RWPE1 (cell line): ENCODE measurements around the gene LGALS16.
"Not testable (repeated sequence)": the region's sequence is repeated elsewhere in the genome, so short reads cannot be mapped to it uniquely, and the experiment has no call there.

Source experiments
- CTCF ChIA-PET: fragments of 350-600 bp; sonication (Branson Sonifier 250); formaldehyde crosslinking; extraction: SDS; loops from one replicate; lab custom pipeline; 2021; lab: Yijun Ruan, JAX
- POLR2A ChIA-PET: fragments of 400-600 bp; formaldehyde crosslinking; extraction: SDS; loops from one replicate; lab custom pipeline; 2020; ENCODE audit warnings: antibody characterized with exemption; ENCODE audit not compliant: low non-redundant PET; lab: Yijun Ruan, JAX
- DNase-seq: peaks from one replicate; pipeline ENCODE4 v3.0.0; 2012; ENCODE audit warnings: low spot score
- H3K27ac ChIP-seq: fragments of 450-650 bp; 2 replicates; pipeline ENCODE4 v1.5.1; 2017
- CTCF ChIP-seq: fragments of 450-650 bp; conservative IDR thresholded peaks from 2 replicates; pipeline ENCODE4 v1.5.1; 2017; ENCODE audit warnings: low read depth, mild to moderate bottlenecking

LGALS16 gene

GRCh38 chr19:39684267-39684666, 28.6 kb downstream of the LGALS16 start:
- POLR2A ChIA-PET, result no interaction called here
- CTCF ChIA-PET, result no interaction called here
- DNase-seq, result no peak
- H3K27ac ChIP-seq, result no peak overlapping the region
- TF ChIP-seq CTCF, result no peak

- H3K27ac ChIP-seq, result no peak overlapping the region
- ChIA-PET CTCF (no interaction called here), POLR2A (no interaction called here)
- TF ChIP-seq CTCF, result no peak
- DNase-seq, result no peak
Measured at GRCh38 chr19:39686739-39687138, 31.0 kb downstream of the LGALS16 start.

- POLR2A ChIA-PET, H3K27ac ChIP-seq, DNase-seq, CTCF ChIA-PET: not testable (repeated sequence)
Measured at GRCh38 chr19:39688637-39689036, 32.9 kb downstream of the LGALS16 start.

- no peak overlapping the region for H3K27ac ChIP-seq
- no peak for TF ChIP-seq CTCF
- CTCF ChIA-PET, result no interaction called here
- POLR2A ChIA-PET, result no interaction called here
- DNase-seq, result no peak
Measured at GRCh38 chr19:39692166-39692565, 36.5 kb downstream of the LGALS16 start.

GRCh38 chr19:39692822-39693221, 37.1 kb downstream of the LGALS16 start:
- ChIA-PET CTCF (no interaction called here), POLR2A (no interaction called here)
- TF ChIP-seq CTCF, result no peak
- H3K27ac ChIP-seq, result no peak overlapping the region
- DNase-seq, result no peak

- no peak overlapping the region for H3K27ac ChIP-seq
- CTCF ChIA-PET, result no interaction called here
Measured at GRCh38 chr19:39695759-39696158, 40.0 kb downstream of the LGALS16 start.

GRCh38 chr19:39696387-39696786, 40.7 kb downstream of the LGALS16 start:
- no peak for DNase-seq
- no peak overlapping the region for H3K27ac ChIP-seq
- POLR2A ChIA-PET, result no interaction called here
- CTCF ChIA-PET, result no interaction called here
- TF ChIP-seq CTCF, result no peak

More at GRCh38 chr19:39695759-39696158, 40.0 kb downstream of the LGALS16 start:
- DNase-seq, result no peak
- POLR2A ChIA-PET, result no interaction called here
- no peak for TF ChIP-seq CTCF
